NCI-H1048 (cell line): Measurements from ENCODE around the gene COPS3.

Experiments
- DNase-seq: peaks from one replicate; lab custom pipeline; 2025; lab: John Stamatoyannopoulos, UW

The COPS3 gene

GRCh38 chr17:17241656-17242055 lies 39.4 kb downstream of the COPS3 start:
- DNase-seq = no peak

GRCh38 chr17:17239832-17240231 lies 41.2 kb downstream of the COPS3 start:
- DNase-seq = no peak

GRCh38 chr17:17237026-17237799 lies 43.8 kb downstream of the COPS3 start, which contains the start of gene FLCN:
Gene FLCN, minus strand, starts transcription at chr17:17237168. Its CDS starts 9,031 bp downstream, at chr17:17228137.
- DNase-seq = peak; percentile 66

GRCh38 chr17:17236295-17237025 lies 44.6 kb downstream of the COPS3 start:
- DNase-seq = no peak

- no peak for DNase-seq
Measured at GRCh38 chr17:17235212-17236174, 45.6 kb downstream of the COPS3 start.

- no peak for DNase-seq
Measured at GRCh38 chr17:17232303-17232621, 48.8 kb downstream of the COPS3 start.

GRCh38 chr17:17231621-17232302 lies 49.3 kb downstream of the COPS3 start:
- no peak for DNase-seq

- no peak for DNase-seq
Measured at GRCh38 chr17:17229416-17230384, 51.3 kb downstream of the COPS3 start.

- no peak for DNase-seq
Measured at GRCh38 chr17:17228521-17229279, 52.3 kb downstream of the COPS3 start.

- DNase-seq = no peak
Measured at GRCh38 chr17:17227608-17228520, 53.2 kb downstream of the COPS3 start.

GRCh38 chr17:17226451-17227265 lies 54.4 kb downstream of the COPS3 start:
- DNase-seq = no peak

- no peak for DNase-seq
Measured at GRCh38 chr17:17225901-17226300, 55.1 kb downstream of the COPS3 start.

- no peak for DNase-seq
Measured at GRCh38 chr17:17224137-17224536, 56.9 kb downstream of the COPS3 start.

GRCh38 chr17:17223736-17224135 lies 57.3 kb downstream of the COPS3 start:
- DNase-seq = no peak

- DNase-seq = no peak
Measured at GRCh38 chr17:17221329-17221728, 59.7 kb downstream of the COPS3 start.

- DNase-seq = no peak
Measured at GRCh38 chr17:17220529-17220928, 60.5 kb downstream of the COPS3 start.

- DNase-seq = no peak
Measured at GRCh38 chr17:17217995-17218394, 63.1 kb downstream of the COPS3 start.

- DNase-seq = no peak
Measured at GRCh38 chr17:17216776-17217175, 64.3 kb downstream of the COPS3 start.
